Amniotic epithelial cell (primary cell): ENCODE results near the gene NLRP13.

Experiments used
- DNase-seq: peaks from one replicate; pipeline ENCODE4 v3.0.0-alpha.2; 2010; ENCODE audit warnings: low read depth

NLRP13 gene

GRCh38 chr19:55901369-55902079 lies 30.6 kb downstream of the NLRP13 start:
- DNase-seq, result no peak

GRCh38 chr19:55898911-55899310 lies 33.2 kb downstream of the NLRP13 start:
- DNase-seq, result no peak

- DNase-seq, result no peak
Measured at GRCh38 chr19:55882626-55883025, 49.5 kb downstream of the NLRP13 start.

GRCh38 chr19:55877211-55877610 lies 54.9 kb downstream of the NLRP13 start:
- no peak for DNase-seq

- DNase-seq, result no peak
Measured at GRCh38 chr19:55870736-55871135, 61.4 kb downstream of the NLRP13 start.

- no peak for DNase-seq
Measured at GRCh38 chr19:55867101-55867500, 65.0 kb downstream of the NLRP13 start.

GRCh38 chr19:55866521-55866920 lies 65.6 kb downstream of the NLRP13 start:
- no peak for DNase-seq

GRCh38 chr19:55858969-55859368 lies 73.2 kb downstream of the NLRP13 start:
- no peak for DNase-seq

GRCh38 chr19:55858401-55858800 lies 73.7 kb downstream of the NLRP13 start:
- DNase-seq, result no peak

- DNase-seq, result no peak
Measured at GRCh38 chr19:55857974-55858373, 74.2 kb downstream of the NLRP13 start.

GRCh38 chr19:55857149-55857548 lies 75.0 kb downstream of the NLRP13 start:
- no peak for DNase-seq

GRCh38 chr19:55855160-55855559 lies 77.0 kb downstream of the NLRP13 start:
- DNase-seq, result no peak
